ENCODE data around the gene ARPC2. TPM values are rescaled to one million over a fixed set of nuclear protein-coding genes. Genes with fewer than 3 reads are reported as not detected.
A peak's percentile ranks its signal among the peaks of the same experiment; 100 is the strongest.

The ARPC2 gene
- total RNA-seq, 1 donor from 2014 or later = 158 TPM

DNA sequence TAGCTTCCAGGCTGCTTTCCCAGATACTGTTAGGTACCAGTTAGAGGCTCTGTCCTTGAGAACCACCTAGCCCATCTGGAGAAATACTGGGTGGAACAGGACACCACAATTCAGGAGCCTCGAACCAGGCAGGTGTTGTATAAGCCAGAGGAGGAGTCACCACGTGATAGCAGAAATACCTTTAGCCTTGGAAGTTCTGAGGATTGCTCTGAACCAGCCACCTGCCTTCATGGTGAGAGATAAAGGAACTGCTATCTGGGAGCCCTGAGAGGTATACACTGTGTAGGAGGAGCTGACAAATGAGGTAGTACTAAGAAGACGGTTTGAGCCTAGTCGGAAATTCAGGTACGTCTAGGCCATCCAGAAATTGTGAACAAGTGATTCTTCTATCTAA is 36.2 kb downstream of the ARPC2 start:
- DNase-seq (ENCODE audit: low spot score) = no peak

DNA sequence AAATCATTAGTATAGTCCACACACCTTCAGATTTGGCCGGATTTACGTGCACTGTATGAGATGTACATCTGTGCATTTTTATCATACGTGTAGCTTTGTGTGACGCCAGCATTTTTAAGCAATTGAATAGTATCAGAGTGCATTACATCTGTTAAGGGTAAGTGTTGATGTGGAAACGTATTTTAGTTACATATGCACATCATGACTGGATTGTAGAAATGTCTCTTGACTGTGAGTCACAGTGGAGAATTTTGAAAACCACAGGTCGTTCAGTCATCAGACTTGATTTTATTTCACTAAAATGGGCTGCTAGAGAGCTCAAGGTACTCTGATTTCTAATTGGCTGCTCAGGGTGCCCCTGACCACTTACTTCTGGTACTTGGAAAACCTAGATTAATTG is 38.5 kb downstream of the ARPC2 start:
- no peak for DNase-seq (ENCODE audit: low spot score)

DNA sequence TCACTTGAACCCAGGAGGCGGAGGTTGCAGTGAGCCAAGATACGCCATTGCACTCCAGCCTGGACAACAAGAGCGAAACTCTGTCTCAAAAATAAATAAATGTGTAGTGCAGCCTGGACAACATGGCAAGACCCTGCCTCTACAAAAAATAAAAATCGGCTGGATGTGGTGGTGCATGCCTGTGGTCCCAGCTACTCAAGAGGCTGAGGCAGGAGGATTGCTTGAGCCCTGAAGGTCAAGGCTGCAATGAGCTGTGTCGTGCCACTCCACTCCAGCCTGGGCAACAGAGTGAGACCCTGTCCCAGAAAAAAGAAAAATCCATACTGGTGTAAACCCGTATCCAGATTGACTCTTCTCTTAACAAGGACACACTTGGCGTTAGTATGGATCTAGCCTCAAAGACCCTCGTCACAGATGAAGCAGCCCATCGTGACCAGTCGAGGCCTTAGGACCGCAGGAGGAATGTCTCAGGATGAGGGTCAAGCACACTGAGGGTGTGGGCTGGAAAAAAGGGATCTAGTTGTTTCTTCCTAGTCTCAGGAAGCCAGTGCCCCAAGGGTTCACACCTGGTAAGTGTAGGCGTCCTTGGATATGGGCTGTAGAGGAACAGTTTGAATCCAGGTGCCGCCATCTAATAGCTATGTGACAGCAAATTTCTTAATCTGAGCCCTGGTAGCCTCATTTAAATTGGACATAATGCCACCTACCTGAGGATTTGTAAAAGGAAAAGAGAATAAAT is 39.8 kb downstream of the ARPC2 start:
- DNase-seq (ENCODE audit: low spot score) = no peak

GRCh38 chr2:218257390-218257981 is 40.5 kb downstream of the ARPC2 start:
- DNase-seq (ENCODE audit: low spot score) = peak; percentile 51

DNA sequence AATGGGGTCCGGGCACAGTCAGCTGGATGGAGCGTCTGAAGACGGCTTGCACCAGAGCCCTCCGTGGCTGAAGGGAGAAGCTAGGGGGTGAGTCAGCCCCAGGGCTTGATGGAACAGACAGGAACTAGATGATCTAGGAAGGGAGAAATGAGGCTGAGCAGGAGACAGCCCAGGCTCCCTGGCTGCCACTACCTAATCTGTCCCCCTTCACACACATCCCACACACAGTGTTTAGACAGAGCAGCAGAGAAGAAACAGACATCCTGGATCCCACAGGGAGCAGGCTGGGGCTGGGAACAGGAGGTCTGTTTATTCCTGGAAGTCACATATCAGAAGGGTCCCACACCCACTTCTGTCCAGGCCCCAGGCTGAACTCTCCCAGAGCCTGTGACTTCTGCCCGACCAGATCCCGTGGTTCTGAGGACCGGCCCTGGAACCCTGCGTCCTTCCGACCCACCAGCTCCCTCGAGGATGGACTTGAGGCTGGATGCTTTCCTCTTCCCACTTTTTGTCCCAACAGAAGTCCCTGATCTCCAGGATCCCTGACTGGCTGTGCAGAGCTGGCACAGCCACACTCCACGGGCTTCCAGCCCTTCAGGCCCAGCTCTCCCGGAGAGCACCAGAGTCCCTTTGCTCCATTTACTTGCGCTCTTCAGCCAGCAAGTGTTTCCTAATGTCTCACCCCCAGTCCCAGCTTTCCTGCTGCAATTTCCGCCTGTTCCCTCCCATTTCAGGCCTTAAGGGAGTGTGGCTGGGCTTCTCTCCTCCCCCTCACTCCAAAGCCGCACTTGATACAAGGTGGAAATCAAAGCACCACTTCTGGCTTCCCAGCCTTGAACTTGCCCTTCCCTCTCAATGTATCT is 42.3 kb downstream of the ARPC2 start:
- DNase-seq (ENCODE audit: low spot score) = peak; percentile 94

GRCh38 chr2:218260166-218260565 is 43.2 kb downstream of the ARPC2 start:
- DNase-seq (ENCODE audit: low spot score) = no peak

- peak; percentile 51 for DNase-seq (ENCODE audit: low spot score)
Measured at GRCh38 chr2:218260742-218261422, 43.9 kb downstream of the ARPC2 start, which contains the start of gene GPBAR1. GPBAR1 (plus strand) TSS chr2:218261015; CDS start chr2:218262725, 1,710 bp downstream.

DNA sequence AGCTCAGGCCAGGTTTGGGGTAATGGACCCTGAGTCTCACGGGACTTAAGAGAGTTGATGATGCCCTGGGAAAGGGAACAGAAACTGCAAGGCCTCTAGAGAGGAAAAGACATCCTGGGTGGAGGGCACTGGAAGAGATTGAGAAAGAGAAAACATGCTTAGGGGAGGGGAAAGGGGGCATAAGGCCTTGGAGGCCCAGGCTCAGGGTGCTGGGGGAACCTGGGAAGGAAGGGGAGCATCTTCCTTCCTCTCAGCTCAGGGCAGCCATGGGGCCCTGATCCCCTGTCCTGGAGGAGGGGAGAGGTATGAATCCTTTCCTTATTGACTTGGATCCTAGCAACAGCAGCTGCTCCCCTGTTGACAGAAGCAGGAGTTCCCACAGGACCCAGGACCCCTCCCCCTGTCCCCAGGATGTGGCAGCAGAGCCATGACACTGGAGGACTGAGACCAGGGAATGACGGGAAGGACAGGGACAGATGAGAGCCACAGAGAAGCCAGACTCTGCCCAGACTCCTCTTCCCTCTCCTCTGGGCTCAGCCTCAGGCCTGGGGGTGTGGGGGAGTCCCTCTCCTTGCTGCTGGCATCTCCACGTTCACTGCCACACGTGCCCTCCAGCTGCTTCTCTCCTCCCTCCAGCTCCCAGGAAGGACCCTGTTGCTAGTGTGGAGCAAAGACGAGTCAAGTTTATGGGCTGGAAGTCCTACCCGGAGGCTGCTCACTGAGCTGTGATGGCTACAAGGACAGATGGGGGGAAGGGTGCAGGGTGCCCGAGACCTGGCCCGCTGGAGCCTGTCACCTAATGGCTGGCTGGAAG is 44.6 kb downstream of the ARPC2 start:
- DNase-seq (ENCODE audit: low spot score) = peak; percentile 50

GRCh38 chr2:218262237-218262600 is 45.2 kb downstream of the ARPC2 start:
- DNase-seq (ENCODE audit: low spot score) = peak; percentile 58

DNA sequence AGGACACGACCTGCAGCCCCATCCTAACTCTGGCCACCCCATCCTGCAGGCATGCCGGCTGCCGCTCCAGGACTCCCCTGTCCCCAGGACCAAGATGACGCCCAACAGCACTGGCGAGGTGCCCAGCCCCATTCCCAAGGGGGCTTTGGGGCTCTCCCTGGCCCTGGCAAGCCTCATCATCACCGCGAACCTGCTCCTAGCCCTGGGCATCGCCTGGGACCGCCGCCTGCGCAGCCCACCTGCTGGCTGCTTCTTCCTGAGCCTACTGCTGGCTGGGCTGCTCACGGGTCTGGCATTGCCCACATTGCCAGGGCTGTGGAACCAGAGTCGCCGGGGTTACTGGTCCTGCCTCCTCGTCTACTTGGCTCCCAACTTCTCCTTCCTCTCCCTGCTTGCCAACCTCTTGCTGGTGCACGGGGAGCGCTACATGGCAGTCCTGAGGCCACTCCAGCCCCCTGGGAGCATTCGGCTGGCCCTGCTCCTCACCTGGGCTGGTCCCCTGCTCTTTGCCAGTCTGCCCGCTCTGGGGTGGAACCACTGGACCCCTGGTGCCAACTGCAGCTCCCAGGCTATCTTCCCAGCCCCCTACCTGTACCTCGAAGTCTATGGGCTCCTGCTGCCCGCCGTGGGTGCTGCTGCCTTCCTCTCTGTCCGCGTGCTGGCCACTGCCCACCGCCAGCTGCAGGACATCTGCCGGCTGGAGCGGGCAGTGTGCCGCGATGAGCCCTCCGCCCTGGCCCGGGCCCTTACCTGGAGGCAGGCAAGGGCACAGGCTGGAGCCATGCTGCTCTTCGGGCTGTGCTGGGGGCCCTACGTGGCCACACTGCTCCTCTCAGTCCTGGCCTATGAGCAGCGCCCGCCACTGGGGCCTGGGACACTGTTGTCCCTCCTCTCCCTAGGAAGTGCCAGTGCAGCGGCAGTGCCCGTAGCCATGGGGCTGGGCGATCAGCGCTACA is 45.9 kb downstream of the ARPC2 start:
- no peak for DNase-seq (ENCODE audit: low spot score)

DNA sequence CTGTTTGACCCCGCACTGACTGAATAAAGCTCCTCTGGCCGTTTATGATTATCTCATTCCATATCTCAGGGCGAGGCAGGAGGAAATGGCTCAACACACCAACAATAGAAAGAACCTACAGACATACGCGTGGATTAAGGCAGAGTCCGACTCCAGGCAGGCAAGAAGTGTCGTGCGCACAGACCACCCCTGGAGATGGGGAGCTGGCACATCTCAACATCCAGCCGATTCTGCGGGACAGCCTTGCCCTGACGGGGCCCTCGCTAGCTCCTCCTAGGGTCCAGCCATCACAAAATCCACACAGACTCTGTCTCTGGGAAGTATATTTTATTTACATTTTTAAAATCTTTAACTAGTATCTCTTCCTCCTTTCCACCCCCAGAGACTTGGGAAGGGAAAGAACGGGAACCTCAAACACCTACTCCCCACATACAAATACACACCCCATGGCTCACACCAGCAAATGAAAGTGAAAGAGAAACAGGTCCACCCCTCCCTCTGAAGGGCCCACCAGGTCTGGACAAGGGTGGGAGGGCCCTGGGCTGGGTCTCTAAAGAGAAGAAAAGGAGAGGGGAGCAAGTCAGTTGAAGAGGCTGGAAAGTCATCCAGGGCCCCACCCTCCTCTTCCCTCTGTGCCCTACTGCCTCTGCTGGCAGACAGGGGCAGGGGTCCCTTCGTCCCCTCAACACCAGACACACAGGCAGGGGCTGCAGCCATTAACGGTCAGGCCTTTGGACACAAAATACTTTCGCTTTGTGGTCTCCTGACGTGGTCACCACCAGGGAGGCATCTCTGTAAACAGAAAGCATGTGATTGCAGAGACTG is 47.0 kb downstream of the ARPC2 start:
- no peak for DNase-seq (ENCODE audit: low spot score)

DNA sequence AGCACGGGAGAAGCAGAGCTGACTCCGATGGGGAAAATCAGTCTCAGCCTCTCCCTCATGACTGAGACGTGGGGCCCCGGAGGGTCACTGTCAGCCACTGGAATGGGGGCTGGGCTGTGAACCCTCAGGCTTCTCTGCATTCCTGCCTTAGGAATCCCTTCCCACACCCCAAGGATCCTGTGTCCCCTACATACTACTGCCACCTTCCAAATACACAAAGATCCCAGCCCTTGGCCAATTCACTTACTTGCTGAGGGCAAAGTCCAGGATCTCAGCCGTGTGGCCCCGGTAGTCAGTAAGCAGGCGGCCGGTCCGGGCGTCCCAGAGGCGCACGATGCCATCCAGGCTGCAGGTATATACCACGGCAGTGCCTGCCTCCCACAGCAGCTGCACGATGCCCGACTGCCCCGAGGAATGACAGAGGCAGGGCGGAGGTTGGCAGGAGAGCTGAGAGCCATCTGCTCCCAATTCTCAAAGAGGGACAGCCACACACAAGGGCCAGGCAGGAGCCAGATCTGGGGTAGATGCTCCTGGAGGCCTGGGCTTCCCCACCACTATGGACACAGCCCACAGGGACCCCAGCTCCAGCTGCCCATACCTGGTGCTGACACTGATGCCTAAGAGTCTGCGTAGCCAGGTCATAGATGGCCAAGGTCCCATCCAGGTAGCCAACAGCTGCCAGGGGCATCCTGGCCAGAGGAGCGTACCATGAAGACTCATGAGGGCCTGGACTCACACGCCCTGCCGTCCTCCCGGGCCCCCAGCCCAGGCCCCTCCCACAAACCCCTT is 48.0 kb downstream of the ARPC2 start:
- no peak for DNase-seq (ENCODE audit: low spot score)

- no peak for DNase-seq (ENCODE audit: low spot score)
Measured at GRCh38 chr2:218265626-218266025, 48.6 kb downstream of the ARPC2 start.

- DNase-seq (ENCODE audit: low spot score) = no peak
Measured at GRCh38 chr2:218266316-218266979, 49.5 kb downstream of the ARPC2 start.

GRCh38 chr2:218267259-218267658 is 50.3 kb downstream of the ARPC2 start:
- DNase-seq (ENCODE audit: low spot score) = no peak

GRCh38 chr2:218269900-218270720 is 53.1 kb downstream of the ARPC2 start, which contains the start of the genes AAMP and PNKD:
AAMP (minus strand) TSS chr2:218270137; CDS start chr2:218270086, 51 bp downstream.
PNKD (plus strand) TSS chr2:218270519; CDS start chr2:218270536, 17 bp downstream.
- DNase-seq (ENCODE audit: low spot score) = peak; percentile 100
